Epidermal melanocyte (primary cell): ENCODE data around the gene SURF1.
"Not testable (repeated sequence)": the region's sequence is repeated elsewhere in the genome, so short reads cannot be mapped to it uniquely, and the experiment has no call there.

ENCODE experiments used
- DNase-seq: peaks from one replicate; pipeline ENCODE4 v3.0.0; 2011; ENCODE audit warnings: low spot score; ENCODE audit not compliant: insufficient read length

SURF1 gene, protein sequence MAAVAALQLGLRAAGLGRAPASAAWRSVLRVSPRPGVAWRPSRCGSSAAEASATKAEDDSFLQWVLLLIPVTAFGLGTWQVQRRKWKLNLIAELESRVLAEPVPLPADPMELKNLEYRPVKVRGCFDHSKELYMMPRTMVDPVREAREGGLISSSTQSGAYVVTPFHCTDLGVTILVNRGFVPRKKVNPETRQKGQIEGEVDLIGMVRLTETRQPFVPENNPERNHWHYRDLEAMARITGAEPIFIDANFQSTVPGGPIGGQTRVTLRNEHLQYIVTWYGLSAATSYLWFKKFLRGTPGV

DNA sequence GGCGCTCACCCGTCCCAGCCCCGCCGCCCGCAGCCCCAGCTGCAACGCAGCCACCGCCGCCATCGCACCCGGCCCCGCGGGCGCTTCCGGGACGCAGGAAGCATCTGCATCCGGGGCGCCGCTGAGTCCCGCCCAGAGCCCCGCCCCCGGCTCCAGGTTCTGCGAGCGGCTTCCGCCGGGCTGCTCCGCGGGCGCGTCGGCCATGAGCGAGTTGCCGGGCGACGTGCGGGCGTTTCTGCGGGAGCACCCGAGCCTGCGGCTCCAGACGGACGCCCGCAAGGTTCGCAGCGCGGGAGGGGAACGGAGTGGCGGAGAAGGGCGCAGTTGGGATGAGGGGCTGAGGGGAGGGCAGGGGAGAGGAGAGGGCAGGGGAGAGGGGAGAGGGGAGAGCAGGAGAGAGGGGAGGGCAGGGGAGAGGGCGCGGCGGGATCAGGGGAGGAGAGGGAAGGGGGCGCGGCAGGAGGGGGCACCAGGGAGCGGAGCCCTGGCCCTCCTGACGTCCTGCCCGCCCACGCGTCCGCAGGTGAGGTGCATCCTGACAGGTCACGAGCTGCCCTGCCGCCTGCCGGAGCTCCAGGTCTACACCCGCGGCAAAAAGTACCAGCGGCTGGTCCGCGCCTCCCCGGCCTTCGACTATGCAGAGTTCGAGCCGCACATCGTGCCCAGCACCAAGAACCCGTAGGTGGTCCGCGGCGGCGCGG is at the start of gene SURF1, which contains the start of gene SURF2:
SURF1 (minus strand) TSS at position 97 of the 701 bp plus-strand sequence; CDS start at position 63, 34 bp downstream.
SURF2 (plus strand) TSS at position 160 of the 701 bp plus-strand sequence; CDS start at position 203, 43 bp downstream.
- DNase-seq = peak; percentile 85

DNA sequence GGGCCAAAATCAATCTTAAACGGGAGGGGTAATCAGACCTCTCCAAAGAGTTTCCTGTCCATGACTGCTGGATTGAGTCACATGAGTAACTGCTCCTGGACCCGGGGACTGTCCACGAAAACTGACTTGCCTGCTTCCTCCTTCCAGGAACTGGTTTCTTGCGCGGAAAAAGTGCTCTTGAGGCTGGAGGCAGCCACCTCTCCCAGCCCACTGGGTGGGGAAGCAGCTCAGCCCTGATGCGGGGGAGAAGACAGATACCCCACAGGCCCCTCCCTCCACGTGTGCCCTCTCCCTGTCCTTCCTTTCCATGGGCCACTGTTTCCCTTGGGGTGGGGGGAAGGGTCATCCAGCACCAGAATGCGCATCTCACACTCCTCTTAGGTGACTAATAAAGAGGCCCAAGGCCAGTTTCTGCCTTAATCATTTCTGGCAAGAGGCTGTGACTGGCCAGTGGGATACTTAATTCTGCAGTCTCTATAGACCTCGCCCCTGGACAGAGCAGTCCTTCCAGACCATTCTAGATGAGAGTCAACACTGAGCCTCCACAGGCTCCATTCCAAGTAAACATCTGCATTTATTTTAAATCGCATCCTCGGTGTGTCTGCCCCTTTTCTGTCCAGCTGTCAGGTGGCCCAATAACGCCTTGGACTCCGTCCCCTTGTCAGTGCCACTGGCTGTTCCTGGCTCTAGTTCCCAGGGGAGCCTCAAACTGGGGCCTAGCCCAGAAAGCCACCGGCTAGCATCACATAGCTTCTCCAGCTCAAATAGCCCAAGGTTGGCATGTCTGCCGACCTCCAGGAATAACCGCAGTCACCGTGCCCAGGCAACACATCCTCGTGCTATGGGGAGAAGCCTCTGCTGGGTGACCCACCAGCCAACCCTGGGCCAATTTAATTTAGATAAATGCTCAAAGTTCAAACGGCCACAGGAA is 49.5 kb upstream of the SURF1 start:
- DNase-seq = peak; percentile 11

DNA sequence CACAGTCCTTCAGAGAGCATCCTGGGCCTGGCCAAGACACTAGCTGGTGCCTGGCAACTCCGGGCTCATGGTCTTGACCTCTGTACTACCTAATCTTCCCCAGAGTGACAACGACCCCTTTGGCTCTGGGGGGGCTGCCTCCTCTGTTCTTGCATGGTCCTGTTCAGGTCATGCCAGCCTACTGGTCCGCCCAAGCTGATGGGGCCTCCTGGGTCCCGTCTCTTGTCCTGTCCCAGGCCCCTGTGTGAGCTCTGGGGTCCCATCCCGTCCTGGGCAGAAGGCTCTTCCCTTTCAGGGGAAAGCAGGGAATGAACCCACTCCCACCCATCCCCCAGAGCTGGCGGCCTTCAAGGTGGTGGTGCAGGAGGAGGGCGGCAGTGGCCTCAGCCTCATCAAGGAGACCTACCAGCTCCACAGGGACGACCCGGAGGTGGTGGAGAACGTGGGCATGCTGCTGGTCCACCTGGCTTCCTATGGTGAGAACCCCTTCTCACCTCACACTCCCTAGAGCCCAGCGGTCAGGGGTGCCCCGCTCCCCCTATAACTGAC is 48.2 kb upstream of the SURF1 start:
- DNase-seq = no peak

GRCh38 chr9:133403766-133404453 is 47.6 kb upstream of the SURF1 start:
- DNase-seq = peak; percentile 11

GRCh38 chr9:133402689-133403088 is 46.4 kb upstream of the SURF1 start:
- DNase-seq = no peak

- DNase-seq = peak; percentile 11
These were observed 45.3 kb upstream of the SURF1 start for GRCh38 chr9:133401588-133401987.

- DNase-seq = peak; percentile 2
These were observed 44.0 kb upstream of the SURF1 start for GRCh38 chr9:133400292-133400691.

DNA sequence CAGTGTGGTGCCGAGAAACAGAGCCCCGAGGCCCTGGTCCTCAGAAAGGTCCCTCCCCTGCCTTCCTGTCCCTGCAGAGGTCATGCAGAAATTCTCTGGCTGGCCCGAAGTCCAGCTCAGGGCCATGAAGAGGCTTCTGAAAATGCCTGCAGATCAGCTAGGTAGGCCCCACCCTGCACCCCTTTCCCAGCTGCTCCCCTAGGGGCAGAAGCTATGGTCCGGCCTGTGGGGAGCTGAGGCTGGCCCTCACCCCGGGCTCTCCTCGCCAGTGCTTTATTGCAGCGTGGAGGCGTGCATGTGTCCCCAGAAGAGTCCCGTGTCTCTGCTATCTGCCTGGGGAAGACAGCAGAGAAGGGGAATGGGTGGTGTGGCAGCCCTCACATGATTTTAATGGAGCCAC is 41.6 kb upstream of the SURF1 start:
- peak; percentile 10 for DNase-seq

DNA sequence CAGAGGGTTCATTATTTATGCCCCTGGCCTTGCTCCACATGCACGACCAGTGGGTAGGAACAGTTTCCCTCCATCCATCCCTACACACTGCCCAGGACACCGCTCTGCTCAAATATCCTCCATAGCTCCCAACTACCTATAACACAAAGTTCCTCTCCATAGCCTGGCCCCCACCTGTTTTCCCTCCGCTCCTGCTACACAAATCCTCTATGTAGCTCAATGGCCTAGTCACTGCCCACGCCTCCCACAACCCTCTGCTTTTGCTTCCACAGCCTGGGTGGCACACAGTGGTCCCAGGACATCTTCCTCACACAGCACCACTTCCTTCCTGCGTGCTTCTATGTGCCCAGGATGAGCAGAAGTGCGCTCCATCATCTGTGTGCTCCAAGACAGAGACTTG is 41.1 kb upstream of the SURF1 start:
- peak; percentile 12 for DNase-seq

DNA sequence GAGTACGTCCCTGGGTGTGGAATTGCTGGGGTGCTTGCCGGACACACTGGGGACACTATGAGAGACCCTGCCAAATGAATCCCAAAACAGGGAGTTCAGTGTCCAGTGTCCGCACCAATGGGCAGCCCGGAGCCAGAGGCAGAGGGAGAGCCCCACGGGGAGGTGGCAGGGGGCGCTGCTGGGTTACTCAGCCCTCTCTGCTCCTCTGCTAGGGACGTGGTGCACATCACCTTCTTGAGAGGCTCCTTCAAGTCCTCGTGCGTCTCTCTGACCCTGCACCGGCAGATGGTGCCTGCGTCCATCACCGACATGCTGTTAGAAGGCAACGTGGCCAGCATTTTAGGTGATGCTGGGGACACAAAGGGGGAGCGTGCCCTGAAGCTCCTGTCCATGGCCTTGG is 40.7 kb upstream of the SURF1 start:
- peak; percentile 7 for DNase-seq

- peak; percentile 17 for DNase-seq
These were observed 38.5 kb upstream of the SURF1 start for GRCh38 chr9:133394687-133395271.

DNA sequence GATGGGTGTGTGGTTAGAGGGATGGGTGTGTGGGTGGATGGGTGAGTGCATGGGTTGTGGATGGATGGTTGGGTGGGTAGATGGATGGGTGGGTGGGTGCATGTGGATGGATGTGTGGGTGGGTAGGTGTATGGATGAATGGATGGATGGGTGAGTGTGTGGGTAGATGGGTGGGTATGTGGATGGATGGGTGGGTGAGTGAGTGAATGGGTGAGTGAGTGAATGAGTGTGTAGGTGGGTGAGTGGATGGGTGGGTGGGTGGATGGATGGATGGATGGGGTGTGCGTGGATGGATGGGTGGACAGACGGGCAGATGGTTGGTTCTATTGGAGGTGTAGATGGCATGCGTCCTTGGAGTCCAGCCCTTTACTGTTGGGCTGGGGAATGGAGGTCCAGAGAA is 37.1 kb upstream of the SURF1 start:
- no peak for DNase-seq

DNA sequence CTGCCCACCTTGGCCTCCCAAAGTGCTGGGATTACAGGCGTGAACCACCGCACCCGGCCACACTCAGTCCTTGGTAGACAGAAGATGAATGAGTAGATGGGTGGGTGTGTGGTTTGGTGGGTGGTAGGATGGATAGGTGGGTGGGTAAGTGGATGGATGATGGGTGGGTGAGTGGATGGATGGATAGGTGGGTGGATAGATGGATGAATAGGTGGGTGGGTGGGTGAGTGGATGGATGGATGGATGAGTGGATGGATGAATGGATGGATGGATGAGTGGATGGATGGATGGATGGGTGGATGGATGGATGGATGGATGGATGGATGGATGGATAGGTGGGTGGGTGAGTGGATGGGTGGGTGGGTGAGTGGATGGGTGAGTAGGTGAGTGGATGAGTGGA is 36.0 kb upstream of the SURF1 start:
- not testable (repeated sequence) for DNase-seq

DNA sequence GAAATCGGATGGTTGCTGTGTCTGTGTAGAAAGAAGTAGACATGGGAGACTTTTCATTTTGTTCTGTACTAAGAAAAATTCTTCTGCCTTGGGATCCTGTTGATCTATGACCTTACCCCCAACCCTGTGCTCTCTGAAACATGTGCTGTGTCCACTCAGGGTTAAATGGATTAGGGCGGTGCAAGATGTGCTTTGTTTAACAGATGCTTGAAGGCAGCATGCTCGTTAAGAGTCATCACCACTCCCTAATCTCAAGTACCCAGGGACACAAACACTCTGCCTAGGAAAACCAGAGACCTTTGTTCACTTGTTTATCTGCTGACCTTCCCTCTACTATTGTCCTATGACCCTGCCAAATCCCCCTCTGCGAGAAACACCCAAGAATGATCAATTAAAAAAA is 35.2 kb upstream of the SURF1 start:
- not testable (repeated sequence) for DNase-seq

- DNase-seq = no peak
These were observed 34.4 kb upstream of the SURF1 start for GRCh38 chr9:133390713-133391112.

DNA sequence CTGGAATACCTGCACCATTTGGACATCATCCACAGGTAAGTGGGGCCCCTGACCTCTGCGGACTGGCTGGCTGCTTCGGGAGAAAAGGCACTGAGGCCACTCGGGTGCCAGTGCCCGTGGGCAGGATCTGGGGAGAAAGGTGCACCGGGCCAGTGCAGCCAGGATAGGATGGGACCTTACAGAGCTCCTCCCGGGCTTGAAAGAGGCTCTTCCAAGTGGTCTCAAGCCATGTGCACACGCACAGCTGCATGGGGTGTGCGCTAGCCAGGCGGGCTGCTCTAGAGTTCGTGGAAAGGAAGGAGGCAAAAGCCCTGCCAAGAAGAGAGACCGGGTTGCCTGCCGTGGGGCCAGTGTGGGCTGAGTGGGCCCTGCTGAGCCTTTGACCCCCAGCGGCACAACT is 33.3 kb upstream of the SURF1 start:
- no peak for DNase-seq

DNA sequence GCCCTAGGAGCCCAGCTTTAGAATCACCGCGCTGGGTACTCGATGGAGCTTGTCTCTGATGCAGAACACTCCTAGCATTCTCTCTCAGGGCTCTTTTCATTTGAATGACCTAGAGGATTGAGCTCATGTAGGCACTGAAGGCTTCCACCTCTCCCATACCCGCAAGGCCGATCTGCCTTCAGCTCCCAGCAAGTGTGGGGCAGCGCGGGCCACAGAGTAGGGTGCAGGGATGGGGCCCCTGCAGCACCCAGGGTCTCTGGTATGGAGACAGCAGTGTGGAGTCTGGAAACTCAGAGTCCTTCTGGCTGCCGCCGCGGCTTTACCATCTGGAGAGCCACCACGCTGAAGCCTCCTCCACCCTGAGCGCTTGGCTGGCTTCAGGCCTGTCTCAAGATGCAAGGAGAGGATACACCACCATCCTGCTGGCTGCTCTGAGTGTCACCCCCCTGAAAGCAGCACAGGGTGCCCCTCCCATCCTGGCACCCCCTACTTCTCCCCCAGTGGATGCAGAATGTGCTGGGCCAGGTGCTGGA is 32.8 kb upstream of the SURF1 start:
- peak; percentile 7 for DNase-seq

DNA sequence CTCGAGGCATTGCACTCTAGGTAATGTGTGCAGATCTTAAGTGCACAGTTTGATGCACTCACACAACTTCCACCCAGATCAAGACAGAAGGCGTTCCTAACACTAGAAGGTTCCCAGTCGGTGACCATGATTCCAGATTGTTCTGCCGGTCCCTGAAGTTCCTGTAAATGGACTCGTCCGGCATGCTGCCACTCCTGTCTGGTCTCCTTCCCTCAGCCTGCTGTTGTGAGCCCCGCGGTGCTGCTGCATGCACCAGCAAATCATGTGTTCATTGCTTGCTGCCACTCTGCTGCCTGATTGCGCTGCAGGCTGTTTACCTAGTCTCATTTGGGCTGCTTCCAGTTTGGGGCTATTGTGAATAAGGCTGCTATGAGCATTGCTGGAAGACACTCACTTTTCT is 31.4 kb upstream of the SURF1 start:
- DNase-seq = no peak

DNA sequence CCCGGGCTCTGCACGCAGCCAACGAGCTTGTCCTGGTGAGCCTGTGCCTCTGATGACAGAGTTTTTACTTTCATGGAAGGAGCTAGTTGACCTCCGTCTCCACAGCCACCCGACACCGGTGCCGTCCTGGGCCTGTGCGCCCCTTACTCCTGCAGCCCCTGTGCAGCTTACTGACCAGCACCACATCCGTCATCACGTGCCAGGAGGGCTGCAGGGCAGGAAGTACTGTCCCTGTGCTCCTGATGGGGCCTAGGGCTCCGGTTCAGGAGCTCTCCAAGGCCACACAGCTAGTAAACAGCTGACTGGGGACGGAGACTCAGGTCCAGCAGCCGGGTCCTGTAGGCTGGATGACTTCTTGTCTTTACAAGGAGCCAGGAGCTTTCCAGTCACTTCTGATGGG is 30.1 kb upstream of the SURF1 start:
- DNase-seq = no peak

- no peak for DNase-seq
These were observed 29.2 kb upstream of the SURF1 start for GRCh38 chr9:133385452-133385851.
